LNCAP (cell line): Measurements from ENCODE around the gene SMPD1.

Experiments used
- TF ChIP-seq, protein P1 (sequence below): fragments of 450-650 bp; IDR thresholded peaks from 2 replicates; pipeline ENCODE4 v1.5.1; 2017; ENCODE audit warnings: mild to moderate bottlenecking

Gene SMPD1

DNA sequence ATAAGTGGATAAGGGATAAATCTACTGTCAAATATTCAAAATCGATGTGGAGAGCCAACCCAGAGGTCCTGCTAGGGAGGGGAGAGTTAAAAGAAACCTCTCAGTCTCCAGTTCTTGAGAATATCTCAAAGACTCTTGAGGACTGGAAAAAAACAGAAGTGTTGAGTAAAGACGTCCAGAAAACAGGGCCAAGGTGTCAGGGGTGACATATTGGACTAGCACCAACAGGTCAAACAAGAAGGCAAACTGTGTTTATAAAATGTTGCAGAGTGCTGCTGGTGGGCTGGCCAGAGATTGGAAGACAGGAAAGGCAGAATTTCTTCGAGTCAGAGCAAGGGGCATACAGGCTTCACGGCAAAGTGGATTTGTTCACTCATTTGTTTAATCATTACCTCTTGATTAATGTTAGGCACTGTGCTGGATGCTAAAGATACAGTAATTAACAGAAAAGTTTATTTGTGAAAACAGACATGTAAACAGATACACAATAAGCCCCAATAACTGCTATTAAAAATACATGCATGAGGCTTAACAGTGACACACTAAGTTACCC lies 33.7 kb upstream of the SMPD1 start:
- TF ChIP-seq, protein P1, sequence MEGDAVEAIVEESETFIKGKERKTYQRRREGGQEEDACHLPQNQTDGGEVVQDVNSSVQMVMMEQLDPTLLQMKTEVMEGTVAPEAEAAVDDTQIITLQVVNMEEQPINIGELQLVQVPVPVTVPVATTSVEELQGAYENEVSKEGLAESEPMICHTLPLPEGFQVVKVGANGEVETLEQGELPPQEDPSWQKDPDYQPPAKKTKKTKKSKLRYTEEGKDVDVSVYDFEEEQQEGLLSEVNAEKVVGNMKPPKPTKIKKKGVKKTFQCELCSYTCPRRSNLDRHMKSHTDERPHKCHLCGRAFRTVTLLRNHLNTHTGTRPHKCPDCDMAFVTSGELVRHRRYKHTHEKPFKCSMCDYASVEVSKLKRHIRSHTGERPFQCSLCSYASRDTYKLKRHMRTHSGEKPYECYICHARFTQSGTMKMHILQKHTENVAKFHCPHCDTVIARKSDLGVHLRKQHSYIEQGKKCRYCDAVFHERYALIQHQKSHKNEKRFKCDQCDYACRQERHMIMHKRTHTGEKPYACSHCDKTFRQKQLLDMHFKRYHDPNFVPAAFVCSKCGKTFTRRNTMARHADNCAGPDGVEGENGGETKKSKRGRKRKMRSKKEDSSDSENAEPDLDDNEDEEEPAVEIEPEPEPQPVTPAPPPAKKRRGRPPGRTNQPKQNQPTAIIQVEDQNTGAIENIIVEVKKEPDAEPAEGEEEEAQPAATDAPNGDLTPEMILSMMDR, result no peak

- TF ChIP-seq, protein P1, result no peak
Measured at GRCh38 chr11:6357222-6357621, 33.1 kb upstream of the SMPD1 start.

- TF ChIP-seq, protein P1, result no peak
Measured at GRCh38 chr11:6360183-6360582, 30.1 kb upstream of the SMPD1 start.

DNA sequence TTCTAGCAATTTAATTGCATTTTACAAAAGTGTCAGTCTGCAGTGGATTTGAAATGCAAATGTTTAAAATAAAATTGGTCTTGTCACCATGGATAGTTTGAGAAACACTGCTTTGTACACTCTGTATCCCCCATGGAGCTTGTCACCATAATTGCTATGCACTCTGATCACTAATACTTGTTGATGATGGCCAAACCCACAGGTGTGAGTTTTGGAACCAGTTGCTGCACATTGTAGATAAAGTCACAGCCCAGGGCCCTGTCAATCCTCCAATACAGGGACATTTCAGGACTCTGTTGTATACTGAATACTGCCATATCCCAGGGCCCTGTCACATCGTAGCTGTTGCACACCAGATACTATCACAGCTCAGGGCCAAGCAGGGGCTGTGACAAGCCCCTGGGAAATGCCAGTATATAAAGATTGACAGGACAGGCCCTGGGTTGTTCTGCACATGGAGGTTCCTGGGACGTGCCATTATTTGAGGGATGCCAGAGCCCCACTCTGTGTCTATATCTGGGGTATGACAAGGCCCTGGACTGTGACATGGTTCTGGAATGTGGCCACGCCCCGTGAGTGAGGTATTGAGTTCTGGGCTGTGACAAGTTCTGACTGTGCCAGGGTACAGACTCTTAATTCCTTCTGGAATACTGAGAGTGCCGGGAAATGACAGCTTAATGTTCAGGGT lies 27.9 kb upstream of the SMPD1 start:
- TF ChIP-seq, protein P1, result no peak

GRCh38 chr11:6362873-6363678 lies 27.2 kb upstream of the SMPD1 start:
- TF ChIP-seq, protein P1, result peak; percentile 92

DNA sequence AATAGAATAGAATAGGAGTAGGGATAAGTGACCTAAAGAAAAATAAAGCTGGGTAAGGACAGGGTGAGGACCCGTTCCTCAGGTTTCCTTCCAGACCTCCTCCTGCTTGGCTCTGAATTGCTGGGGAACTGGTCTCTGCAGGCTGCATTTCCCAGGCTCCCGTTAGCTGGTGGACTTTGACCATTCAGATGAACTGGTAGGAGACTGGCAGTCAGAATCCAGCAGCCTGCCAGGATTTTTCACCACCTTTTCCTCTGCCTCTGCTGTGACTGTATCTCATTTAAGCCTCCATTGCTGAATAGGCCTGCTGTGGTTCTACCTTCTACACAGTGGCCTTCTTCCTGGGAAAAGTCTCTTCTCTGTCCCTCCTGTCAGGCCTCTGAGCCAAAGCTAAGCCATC lies 24.6 kb upstream of the SMPD1 start:
- TF ChIP-seq, protein P1, result no peak

- TF ChIP-seq, protein P1, result no peak
Measured at GRCh38 chr11:6371825-6372224, 18.4 kb upstream of the SMPD1 start.
